Activated CD4-positive, alpha-beta memory T cell treated with anti-CD3 and anti-CD28 coated beads for 36 hours (primary cell): ENCODE data around the gene PRDM16. TPM values are rescaled to one million over a fixed set of nuclear protein-coding genes. Genes with fewer than 3 reads are reported as not detected.
A peak's percentile ranks its signal among the peaks of the same experiment; 100 is the strongest.

Experiments used
- CTCF ChIA-PET: fragments of 350-600 bp; sonication (Branson Sonifier 250); formaldehyde crosslinking; loops from one replicate; lab custom pipeline; 2021; ENCODE audit warnings: antibody characterized with exemption, inconsistent platforms; lab: Charles Lee
- POLR2A ChIA-PET: fragments of 350-600 bp; sonication (Branson Sonifier 250); formaldehyde crosslinking; loops from one replicate; lab custom pipeline; 2021; ENCODE audit warnings: antibody characterized with exemption; lab: Charles Lee
- DNase-seq: peaks from one replicate; pipeline ENCODE4 v3.0.0-alpha.2; 2020
- H3K27ac Mint-ChIP-seq: one replicate; pipeline ENCODE4 v1.8.0; 2021; ENCODE audit warnings: mixed read lengths
- H3K27me3 Mint-ChIP-seq: one replicate; pipeline ENCODE4 v1.8.0; 2021; ENCODE audit warnings: mixed read lengths
- H3K36me3 Mint-ChIP-seq: one replicate; pipeline ENCODE4 v1.8.0; 2021; ENCODE audit warnings: mixed read lengths
- H3K4me1 Mint-ChIP-seq: one replicate; pipeline ENCODE4 v1.8.0; 2021; ENCODE audit warnings: low read depth, mixed read lengths
- H3K4me3 Mint-ChIP-seq: one replicate; pipeline ENCODE4 v1.8.0; 2021; ENCODE audit warnings: mild to moderate bottlenecking, mixed read lengths
- H3K9me3 Mint-ChIP-seq: one replicate; pipeline ENCODE4 v1.8.0; 2021; ENCODE audit warnings: mixed read lengths
- intact Hi-C: fragments of 100-400 bp; cut with micrococcal nuclease; formaldehyde crosslinking; loops from one replicate; pipeline ENCODE4 v1.15.1; 2023
- total RNA-seq, 2 experiments: library from RNA; stranded (reverse); gene quantifications; one replicate each; pipeline ENCODE4 v1.2.3, GENCODE V29; 2021

Gene PRDM16
- total RNA-seq, 2 experiments from 2014 or later: not detected

DNA sequence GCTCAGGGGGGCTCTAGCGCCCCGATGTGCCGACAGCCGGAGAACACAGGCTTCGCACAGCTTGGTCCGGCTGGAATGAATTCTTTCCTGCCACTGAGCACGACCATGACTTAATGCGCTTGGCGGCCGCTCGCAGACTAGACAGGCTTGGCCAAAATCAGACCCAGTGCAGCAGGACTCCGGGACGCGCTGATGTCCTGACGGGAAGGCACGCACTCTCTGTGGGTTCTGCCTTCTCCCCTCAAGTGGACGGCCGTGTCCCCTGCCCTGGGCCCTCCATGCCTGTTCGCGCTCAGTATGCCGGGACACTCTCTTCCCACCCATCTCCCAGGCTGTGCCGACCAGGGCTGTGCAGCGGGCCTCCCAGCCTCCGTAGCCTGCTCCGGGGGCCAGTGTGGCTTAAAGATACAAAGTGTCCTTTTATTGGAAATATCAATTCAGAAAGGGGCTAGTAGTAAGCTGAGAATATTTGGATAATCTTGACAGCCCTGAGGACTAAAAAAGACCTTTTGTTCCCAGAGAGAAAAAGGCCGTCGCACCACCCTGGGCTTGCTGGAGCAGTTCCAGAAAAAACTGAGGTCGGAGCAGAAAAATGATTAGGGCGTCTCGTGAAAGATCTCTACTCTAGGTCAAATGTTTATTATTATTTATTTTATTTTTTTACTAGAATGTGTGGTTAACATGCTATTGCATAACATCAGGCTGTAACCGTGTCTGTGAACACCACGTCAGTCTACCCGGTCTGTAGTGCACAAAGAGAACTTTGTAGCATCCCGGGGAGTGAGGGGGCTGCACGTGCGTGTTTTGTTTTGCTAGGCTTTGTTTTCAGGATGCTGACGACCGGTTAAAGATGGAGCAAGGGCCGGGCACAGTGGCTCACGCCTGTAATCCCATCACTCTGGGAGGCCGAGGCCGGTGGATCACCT is 297.4 kb downstream of the PRDM16 start:
- POLR2A ChIA-PET: no interaction called here

DNA sequence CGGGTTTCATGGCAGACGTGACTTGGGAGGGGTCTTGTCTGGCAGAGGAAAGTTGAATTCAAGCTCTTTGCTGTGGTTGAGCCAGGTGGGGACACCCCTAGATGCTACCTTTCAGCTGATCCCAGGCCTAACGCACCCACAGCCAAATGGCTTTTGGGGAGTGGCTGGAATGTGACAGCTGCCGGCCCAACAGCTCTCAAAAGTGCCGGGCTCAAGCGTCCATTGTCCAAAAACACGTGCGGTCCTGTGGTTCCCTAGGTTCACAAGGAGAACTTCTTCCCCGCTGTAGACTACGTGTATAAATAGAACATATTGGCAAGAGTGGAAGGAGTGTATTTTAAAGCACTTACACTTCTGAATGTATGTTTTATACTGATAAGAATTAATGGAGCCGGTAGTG is 298.4 kb downstream of the PRDM16 start:
- H3K4me3 Mint-ChIP-seq: no peak overlapping the region
- H3K36me3 Mint-ChIP-seq: no peaks in the 10 kb centered on the region
- H3K27me3 Mint-ChIP-seq: peaks cover 6% of the 10 kb centered on the region
- ChIA-PET CTCF (no interaction called here), POLR2A (interaction anchor here (0.6 kb wide), 1 partner anchor 717 kb away, joined by 4 read pairs; no protein-coding TSS in a partner anchor)
- no peaks in the 10 kb centered on the region for H3K9me3 Mint-ChIP-seq
- H3K27ac Mint-ChIP-seq: no peak overlapping the region
- intact Hi-C loops: no loop called here
- H3K4me1 Mint-ChIP-seq: peaks cover under 1% of the 10 kb centered on the region
- DNase-seq: no peak

More for the DNA sequence above, 297.4 kb downstream of the PRDM16 start:
- Mint-ChIP-seq H3K27ac (no peak overlapping the region), H3K4me1 (no peaks in the 10 kb centered on the region), H3K36me3 (no peaks in the 10 kb centered on the region), H3K9me3 (no peaks in the 10 kb centered on the region), H3K27me3 (peaks cover 11% of the 10 kb centered on the region), H3K4me3 (no peak overlapping the region)
- no peak for DNase-seq
- CTCF ChIA-PET: no interaction called here
- intact Hi-C loops: no loop called here

- Mint-ChIP-seq H3K4me1 (peaks cover 4% of the 10 kb centered on the region), H3K27ac (no peak overlapping the region), H3K27me3 (peaks cover 6% of the 10 kb centered on the region), H3K36me3 (no peaks in the 10 kb centered on the region), H3K4me3 (no peak overlapping the region), H3K9me3 (no peaks in the 10 kb centered on the region)
- ChIA-PET POLR2A (no interaction called here), CTCF (no interaction called here)
- no peak for DNase-seq
- intact Hi-C loops: no loop called here
Observed at GRCh38 chr1:3368059-3368458, 299.1 kb downstream of the PRDM16 start.

DNA sequence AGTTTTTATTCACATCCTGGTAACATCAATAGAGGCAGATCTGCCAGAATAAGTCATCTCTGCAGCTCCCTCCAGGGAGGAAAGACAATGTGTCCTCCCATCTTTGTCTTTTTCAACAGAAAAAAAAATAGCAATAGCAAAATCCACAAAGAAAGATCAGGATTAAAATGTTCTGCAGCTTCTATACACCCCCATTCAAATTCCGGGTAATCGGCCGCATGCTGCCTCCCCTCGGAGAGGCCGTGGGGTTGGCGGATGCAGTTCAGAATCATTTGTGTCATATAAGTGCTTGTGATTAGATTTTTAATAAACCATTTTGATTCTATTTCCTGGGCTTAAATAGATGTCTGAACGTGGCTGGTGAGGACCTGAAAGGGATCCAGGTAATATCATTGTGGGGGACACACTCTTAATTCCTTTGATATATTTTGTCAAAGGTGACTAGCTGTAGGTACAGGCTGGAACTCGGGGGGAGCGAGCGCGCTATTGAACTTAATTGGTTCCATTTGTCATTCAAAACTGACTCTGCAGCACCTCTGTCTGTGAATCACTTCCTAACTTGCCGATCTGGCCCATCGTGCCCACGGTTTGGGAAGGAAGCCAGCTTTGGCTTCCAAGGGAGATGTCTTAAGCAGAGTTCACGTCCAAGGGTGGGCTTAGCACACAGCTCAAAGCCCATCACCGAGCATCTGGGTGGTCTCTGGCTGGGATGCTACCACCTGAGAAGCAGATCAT is 299.9 kb downstream of the PRDM16 start:
- H3K36me3 Mint-ChIP-seq: no peaks in the 10 kb centered on the region
- CTCF ChIA-PET: no interaction called here
- H3K27me3 Mint-ChIP-seq: peaks cover 1% of the 10 kb centered on the region
- DNase-seq: no peak
- intact Hi-C loops: no loop called here
- H3K9me3 Mint-ChIP-seq: no peaks in the 10 kb centered on the region
- POLR2A ChIA-PET: no interaction called here
- no peak overlapping the region for H3K4me3 Mint-ChIP-seq
- H3K27ac Mint-ChIP-seq: no peak overlapping the region
- peaks cover 4% of the 10 kb centered on the region for H3K4me1 Mint-ChIP-seq

GRCh38 chr1:3369446-3370076 is 300.6 kb downstream of the PRDM16 start:
- Mint-ChIP-seq H3K27ac (no peak overlapping the region), H3K4me1 (peaks cover 4% of the 10 kb centered on the region), H3K4me3 (no peak overlapping the region), H3K36me3 (no peaks in the 10 kb centered on the region), H3K9me3 (no peaks in the 10 kb centered on the region), H3K27me3 (no peaks in the 10 kb centered on the region)
- ChIA-PET POLR2A (no interaction called here), CTCF (no interaction called here)
- DNase-seq: no peak
- intact Hi-C loops: no loop called here

DNA sequence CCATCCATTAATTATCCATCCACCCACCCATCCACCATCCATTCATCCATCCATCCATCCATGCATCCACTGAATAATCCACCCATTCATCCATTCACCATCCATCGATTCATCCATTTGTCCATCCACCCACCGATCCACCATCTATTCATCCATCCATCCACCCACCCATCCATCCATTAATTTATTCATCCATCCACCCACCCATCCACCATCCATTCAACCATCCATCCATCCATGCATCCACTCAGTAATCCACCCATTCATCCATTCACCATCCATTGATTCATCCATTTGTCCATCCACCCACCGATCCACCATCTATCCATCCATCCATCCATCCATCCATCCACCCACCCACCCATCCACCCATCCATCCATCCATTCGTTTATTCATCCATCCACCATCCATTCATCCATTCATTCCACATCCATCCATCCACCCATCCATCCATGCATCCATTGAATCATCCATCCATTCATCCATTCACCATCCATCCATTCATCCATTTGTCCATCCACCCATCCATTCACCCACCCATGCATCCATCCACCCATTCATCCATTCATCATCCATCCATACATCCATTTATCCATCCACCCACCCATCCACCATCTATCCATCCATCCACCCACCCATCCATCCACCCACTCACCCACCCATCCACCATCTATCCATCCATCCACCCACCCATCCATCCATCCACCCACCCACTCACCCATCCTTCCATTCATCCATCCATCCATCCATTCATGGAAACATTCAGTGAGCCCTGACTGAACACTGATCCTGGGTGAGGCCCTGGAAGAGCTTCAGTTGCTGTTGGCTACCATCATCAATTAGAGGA is 302.1 kb downstream of the PRDM16 start:
- CTCF ChIA-PET: no interaction called here

DNA sequence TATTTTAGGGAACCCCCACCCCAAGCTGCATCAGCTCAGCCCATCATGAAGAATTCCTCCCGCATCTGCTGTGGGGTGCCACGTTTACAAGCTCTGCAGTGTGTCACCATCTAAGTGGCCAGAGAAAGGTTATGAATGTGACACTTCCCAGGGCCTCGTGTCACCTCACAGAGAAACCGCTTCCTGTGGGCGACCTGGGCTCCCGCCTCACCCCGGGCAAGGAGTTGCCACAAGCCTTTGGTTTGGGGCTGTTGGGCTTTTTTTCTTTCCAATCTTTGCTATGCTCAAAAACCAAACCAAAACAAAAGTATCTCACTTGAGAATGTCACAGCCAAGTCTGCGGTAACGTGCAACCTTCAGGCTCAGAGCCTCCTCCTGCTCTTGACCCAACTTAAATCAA is 303.3 kb downstream of the PRDM16 start:
- intact Hi-C loops: no loop called here
- Mint-ChIP-seq H3K9me3 (no peaks in the 10 kb centered on the region), H3K4me1 (peaks cover 4% of the 10 kb centered on the region), H3K36me3 (no peaks in the 10 kb centered on the region), H3K27ac (no peak overlapping the region), H3K4me3 (no peak overlapping the region), H3K27me3 (no peaks in the 10 kb centered on the region)
- CTCF ChIA-PET: no interaction called here
- peak; percentile 56 for DNase-seq
- POLR2A ChIA-PET: no interaction called here

More for the DNA sequence above, 302.1 kb downstream of the PRDM16 start:
- H3K27ac Mint-ChIP-seq: no peak overlapping the region
- H3K36me3 Mint-ChIP-seq: no peaks in the 10 kb centered on the region
- intact Hi-C loops: no loop called here
- no peaks in the 10 kb centered on the region for H3K27me3 Mint-ChIP-seq
- no peaks in the 10 kb centered on the region for H3K9me3 Mint-ChIP-seq
- DNase-seq: no peak
- peaks cover 4% of the 10 kb centered on the region for H3K4me1 Mint-ChIP-seq
- POLR2A ChIA-PET: no interaction called here
- no peak overlapping the region for H3K4me3 Mint-ChIP-seq

GRCh38 chr1:3373175-3373574 is 304.2 kb downstream of the PRDM16 start:
- Mint-ChIP-seq H3K27ac (no peak overlapping the region), H3K4me1 (peaks cover 4% of the 10 kb centered on the region), H3K36me3 (no peaks in the 10 kb centered on the region), H3K4me3 (no peak overlapping the region), H3K9me3 (no peaks in the 10 kb centered on the region), H3K27me3 (no peaks in the 10 kb centered on the region)
- intact Hi-C loops: no loop called here
- ChIA-PET POLR2A (no interaction called here), CTCF (no interaction called here)
- no peak for DNase-seq

DNA sequence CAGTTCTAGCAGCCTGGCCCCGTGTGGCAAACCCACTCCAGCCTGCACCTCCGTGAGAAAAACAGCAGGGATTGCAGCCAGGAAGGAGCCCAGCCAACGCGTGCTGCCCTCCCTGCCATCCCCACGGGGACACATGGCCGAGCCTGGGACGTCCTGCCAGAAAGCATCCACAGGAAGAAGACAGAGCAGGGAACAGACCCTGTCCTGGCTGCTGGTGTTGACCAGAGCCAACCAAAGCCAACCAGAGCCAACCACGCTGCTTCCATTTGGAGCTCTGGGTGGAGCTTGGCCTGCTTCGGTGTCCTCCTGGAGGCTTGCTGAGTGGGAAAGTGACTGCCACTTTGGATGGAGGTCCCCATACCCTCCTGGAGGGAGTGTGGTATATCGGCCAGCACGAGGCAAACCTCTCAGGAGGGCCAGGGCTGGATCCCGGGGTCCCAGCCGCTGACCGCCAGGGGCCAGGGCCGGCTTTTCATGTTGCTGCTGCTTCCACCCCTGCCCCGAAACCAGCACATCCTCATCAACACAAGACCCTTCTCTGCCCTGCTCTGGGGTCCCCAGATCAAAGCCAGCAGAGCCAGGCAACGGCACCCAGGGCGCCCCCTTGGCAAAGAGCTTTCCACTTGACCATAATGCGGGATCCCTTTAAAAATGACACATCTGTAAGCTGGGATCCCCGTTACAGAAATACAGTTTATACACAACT is 304.9 kb downstream of the PRDM16 start:
- H3K9me3 Mint-ChIP-seq: no peaks in the 10 kb centered on the region
- ChIA-PET POLR2A (no interaction called here), CTCF (no interaction called here)
- H3K27me3 Mint-ChIP-seq: no peaks in the 10 kb centered on the region
- intact Hi-C loops: no loop called here
- no peaks in the 10 kb centered on the region for H3K36me3 Mint-ChIP-seq
- DNase-seq: no peak
- H3K4me1 Mint-ChIP-seq: peaks cover 4% of the 10 kb centered on the region
- no peak overlapping the region for H3K27ac Mint-ChIP-seq
- no peak overlapping the region for H3K4me3 Mint-ChIP-seq

- no peak overlapping the region for H3K27ac Mint-ChIP-seq
- ChIA-PET POLR2A (no interaction called here), CTCF (no interaction called here)
- no peaks in the 10 kb centered on the region for H3K36me3 Mint-ChIP-seq
- H3K4me1 Mint-ChIP-seq: peaks cover 4% of the 10 kb centered on the region
- H3K4me3 Mint-ChIP-seq: no peak overlapping the region
- intact Hi-C loops: no loop called here
- no peaks in the 10 kb centered on the region for H3K9me3 Mint-ChIP-seq
- no peaks in the 10 kb centered on the region for H3K27me3 Mint-ChIP-seq
- DNase-seq: no peak
Observed at GRCh38 chr1:3375245-3375644, 306.2 kb downstream of the PRDM16 start.

DNA sequence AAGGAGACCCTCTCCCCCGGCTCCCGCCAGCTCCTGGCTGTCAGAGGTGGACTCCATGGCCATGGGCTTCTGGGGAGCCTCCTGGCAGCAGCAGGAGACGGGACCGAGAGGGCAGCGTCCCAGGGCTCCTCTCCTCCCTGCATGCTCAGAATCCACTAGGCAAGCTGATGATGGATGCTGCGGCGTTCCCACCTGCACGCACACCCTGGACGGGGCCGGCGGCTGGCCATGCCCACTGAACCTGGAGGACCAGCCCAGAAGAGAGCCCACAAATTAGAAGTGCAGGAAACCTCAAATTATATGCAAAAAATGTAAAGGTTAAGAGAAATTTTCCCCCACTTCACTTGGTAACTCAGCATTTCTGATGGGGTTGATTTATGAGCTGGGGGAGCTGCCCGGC is 308.2 kb downstream of the PRDM16 start:
- Mint-ChIP-seq H3K9me3 (no peaks in the 10 kb centered on the region), H3K36me3 (no peaks in the 10 kb centered on the region), H3K27me3 (peaks cover 2% of the 10 kb centered on the region), H3K27ac (no peak overlapping the region), H3K4me3 (no peak overlapping the region), H3K4me1 (peaks cover 4% of the 10 kb centered on the region)
- ChIA-PET POLR2A (no interaction called here), CTCF (no interaction called here)
- no peak for DNase-seq
- intact Hi-C loops: no loop called here
